GM19372 (cell line): ENCODE data around the gene TMUB2.
"Not testable (repeated sequence)": the region's sequence is repeated elsewhere in the genome, so short reads cannot be mapped to it uniquely, and the experiment has no call there.

Source experiments
- ATAC-seq: cut with Tn5 transposase; IDR thresholded peaks from one replicate; pipeline ENCODE4 v1.9.1; 2021; ENCODE audit warnings: mild to moderate bottlenecking, low read depth, moderate library complexity; ENCODE audit not compliant: unreplicated experiment

TMUB2 gene

DNA sequence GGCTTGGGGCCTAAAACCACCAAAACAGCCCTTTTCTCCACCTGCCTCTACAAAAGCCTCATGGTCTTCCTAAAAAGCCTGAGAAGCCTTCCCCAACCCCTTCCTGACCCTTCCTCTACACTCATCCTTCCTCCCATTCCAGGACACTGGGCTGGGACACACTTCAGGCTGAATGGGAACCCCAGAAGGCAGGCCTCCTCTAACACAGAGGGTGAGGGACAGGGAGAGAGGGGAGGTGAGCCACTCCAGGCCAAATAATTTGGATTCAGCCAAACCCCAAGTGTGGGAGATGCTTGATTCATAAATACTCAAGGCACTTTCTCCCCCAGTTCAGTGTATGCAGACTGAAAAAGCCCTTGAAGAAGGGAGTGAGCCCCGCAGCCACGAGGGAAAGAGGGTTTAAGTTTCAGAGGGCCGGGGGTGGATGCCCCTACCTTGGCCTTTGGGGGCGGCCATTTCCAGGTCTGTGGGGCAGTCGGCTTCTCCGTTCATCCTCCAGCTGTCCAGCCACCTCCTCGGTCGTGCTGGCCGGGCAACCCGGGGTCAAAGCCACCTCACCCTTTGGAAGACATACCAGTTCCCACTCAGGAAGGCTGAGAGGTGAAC is 31.1 kb downstream of the TMUB2 start:
- ATAC-seq = no peak

DNA sequence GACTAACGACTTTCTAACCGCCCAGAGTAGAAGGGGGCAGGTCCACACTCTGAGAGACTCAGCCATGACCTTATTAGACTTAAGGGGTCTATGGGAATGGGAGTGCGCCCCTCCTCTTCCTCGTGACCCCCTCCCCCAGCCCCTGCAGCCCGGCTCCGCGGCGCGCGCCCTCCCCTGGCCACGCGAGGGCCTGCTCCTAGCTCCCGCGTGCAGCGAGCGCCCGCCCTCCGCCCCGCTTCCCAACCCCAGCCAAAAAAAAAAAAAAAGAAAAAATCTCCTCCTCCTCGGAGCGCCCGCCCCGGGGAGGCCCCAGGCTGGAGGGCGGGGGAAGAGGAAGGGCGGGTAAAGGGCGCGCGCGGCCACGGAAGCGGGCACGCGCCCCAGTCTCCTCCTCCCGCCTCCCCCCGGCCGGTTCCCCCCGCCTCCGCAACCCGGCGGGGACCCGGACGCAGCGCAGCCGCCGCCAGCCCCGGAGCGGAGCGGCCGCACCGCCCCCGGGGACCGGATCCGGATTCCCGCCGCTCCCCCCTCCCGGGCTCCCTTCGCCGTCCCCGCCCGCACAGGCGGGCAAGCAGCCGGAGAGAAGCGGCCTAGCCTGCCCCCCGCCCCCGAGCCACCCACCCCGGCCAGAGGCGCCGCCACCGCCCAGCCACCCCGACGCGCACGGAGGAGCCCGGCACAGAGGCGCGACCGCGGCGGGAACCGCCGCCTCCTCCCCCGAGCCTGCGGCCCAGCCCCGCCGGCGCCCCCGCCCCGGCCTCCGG is 31.8 kb downstream of the TMUB2 start:
- peak; percentile 38 for ATAC-seq

DNA sequence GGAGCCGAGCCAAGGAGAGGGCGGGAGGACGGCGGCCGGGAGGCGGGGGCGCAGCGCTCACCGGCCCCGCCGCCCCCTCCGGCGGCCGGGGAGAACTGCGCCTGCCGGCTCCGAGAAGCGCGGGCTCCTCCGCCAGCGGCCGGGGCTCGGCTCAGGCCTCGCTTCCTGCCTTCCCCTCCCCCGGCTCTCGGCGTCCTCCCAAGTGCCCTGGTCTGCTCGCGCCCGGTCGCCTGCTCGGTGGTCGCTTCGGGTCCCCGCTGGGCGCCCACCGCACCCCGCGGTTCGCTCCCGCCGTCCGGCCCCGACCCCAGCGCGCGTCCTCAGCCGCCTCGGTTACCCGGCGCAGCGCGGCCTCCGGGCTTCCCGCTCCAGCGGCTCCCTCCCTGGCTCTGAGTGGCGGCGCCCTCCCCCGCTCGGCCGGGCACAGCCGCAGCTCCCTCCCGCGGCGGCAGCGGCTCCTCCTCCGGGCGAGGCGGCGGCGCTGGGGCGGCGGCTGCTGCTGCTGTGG is 32.4 kb downstream of the TMUB2 start:
- ATAC-seq = peak; percentile 39

DNA sequence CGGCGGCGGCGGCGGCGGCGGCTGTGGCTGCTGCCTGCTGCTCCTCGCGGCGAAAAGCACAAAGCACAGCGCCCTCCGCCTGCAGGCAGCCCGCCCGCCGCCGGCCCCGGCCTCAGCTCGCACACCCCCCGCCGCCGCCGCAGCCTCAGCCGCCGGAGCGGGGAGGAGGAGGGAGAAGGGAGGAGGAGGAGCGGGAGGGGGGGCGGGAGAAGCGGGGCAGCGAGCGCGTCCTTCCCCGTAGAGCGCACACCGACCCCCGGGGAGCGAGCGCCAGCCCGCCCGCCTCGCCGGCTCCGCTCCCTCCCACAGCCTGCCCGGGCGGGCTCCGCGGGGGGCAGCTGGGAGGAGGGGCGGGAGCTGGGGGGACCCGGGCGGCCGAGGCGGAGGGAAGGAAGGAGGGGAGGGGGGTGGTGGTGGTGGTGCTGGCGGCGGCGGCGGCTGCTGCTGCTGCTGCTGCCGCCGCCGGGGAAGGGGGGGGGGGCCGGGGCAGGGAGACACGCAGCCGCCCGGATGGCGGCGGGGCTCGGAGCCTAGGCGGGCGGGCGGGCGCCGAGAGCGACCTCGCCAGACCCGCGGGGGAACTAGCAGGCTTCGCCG is 32.9 kb downstream of the TMUB2 start, which contains the start of gene UBTF:
UBTF (minus strand) TSS at position 60 of the 597 bp plus-strand sequence. CDS start 1,446 bp downstream, outside the sequence.
- ATAC-seq = peak; percentile 15

DNA sequence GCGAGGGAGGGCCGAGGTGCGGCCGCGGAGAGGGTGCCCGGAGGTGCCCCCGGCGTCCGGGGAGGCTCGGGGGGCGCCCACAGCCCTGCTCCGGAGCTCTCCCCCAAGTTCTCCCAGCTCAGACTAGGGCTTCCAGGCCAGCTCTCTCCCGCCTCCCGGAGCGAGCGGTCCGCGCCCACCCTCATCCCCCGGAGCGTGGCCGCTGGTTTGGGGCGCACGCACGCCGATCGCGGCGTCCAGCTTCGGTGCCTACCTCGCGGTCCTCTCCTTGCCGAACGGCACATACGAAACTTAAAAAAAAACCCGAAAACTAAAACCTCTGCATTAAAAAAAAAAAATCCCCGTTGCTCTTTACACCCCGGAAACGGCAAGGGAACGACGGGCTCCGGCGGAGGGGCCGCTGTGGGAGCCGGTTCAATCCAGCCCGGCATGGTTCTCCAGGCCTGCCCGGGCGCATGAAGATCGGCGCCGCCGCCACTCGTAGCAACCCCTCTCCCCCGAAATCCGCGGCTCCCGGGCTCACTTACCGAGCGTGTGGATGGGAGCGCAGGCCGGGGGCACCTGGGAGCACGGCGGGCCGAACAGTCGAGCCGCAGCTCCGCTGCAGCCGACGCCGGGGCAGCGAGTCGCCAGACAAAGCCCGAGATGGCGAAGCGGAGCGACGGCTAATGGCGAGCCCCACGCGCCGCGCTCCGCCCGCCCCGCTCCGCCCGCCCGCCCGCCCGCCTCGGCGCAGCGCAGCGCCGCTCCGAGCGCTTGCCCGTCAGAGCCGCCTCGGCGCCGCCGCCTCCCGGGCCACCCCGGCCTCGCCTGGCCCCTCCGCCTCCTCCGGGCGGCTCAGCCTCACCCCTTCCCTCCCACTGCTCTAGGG is 33.7 kb downstream of the TMUB2 start:
- ATAC-seq = no peak

DNA sequence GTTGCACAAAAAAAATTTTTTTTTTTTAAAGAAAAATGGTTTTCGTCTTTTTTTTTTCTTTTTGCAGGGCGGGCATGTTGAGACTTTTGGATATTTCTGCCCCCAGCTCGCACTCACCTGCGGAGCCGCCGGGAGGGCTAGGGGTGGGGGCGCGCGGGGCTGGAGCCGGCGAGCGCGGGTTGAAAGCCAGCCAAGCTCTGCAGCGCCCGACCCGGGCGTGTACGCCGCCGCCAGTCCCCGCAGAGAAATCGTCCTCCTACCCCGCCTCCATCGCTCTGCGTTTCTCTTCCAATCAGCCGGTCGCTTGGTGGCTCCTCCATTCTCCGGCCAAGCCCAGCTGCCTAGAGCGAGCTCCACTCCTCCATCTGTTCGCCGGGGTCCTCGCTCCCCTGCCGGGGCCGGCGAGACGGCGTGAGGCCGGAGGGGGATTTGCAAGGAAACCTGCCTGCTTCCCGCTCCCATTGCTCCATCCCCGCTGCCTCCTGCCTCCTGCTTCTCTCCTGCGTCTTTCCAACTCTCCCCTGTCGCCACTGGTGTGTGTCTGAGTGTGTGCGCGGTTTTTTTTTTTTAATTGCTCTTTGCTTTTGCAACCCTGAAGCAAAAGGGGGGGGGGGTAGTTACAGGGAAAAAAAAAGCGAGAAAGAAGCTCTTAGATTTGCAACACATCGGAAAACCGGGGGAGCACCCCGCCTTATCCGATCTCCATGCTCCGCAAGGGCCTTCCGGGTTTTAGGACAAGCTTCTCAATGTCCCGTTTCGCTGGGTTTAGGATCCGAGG is 34.5 kb downstream of the TMUB2 start:
- ATAC-seq = no peak

DNA sequence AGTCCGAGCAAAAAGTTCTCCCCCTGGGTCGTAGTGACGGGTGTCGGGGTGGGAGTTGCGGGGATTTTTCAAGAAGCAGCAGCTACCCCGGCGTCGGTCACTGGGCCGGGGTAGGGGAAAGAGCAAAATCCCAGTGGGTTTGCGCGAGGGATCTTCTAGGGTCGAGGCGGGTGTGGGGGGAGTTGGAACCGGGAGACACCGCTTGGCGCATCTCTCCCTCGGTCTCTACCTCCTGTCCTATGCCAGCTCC is 35.0 kb downstream of the TMUB2 start:
- ATAC-seq = no peak

DNA sequence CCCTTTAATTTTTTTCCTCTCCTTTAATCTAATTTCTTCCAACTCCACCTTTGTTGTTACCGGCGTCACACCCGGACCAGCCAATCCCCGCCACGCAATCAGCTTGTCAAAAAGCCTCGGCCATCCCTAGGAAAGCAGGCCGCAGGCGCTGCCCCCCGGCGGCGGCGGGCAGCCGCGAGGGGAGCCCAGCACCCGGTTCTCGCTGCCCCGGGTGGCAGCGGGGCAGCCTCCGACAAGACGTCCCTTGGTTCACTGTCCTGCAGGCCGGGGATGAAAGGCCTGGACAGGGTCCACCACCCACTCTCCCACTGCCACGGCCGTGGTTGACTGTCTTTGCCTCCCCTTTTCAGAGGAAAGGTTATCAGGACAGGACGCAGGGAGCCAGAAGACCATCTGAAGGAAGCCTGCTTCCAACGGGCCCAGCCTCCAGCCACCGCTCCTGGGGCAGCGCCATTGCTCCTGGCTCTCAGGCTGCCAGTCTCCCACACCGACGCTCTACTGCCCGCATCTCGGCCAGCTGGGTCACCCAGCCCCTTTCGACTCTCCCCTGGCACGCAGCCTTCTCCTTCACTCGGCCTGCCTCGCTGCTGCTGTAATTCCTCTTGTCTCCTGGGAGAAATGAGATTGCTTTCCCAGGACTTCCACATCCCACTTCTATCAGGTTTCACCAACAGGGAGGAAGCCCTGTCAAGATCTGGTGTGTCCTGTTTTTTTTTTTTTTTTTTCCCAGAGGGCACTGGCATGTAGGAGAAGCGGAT is 35.5 kb downstream of the TMUB2 start:
- no peak for ATAC-seq

DNA sequence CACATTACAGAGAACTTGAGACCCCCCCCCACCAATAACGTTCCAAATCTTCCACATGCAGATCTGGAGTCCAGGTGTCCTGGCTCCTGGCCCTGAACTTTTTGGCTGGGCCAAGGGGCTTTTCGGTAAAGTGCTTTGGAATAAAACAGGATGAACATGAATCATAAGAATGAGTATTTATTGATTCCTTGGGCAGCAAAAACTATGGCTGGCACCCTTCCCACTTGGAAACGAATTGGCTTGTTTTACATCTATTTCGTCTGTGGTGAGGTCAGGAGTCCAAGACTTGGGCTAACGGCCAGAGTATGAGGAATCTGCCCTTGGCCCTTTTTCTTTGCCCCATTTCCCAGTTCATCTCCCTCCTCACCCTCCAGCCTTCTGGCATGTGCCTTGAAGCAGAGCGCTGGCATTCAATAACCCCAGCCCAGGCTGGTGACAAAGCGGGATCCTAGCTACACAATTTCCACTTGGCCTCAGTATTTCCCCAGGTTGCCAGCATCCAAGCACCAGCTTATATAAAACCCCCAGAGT is 36.8 kb downstream of the TMUB2 start:
- ATAC-seq = no peak

DNA sequence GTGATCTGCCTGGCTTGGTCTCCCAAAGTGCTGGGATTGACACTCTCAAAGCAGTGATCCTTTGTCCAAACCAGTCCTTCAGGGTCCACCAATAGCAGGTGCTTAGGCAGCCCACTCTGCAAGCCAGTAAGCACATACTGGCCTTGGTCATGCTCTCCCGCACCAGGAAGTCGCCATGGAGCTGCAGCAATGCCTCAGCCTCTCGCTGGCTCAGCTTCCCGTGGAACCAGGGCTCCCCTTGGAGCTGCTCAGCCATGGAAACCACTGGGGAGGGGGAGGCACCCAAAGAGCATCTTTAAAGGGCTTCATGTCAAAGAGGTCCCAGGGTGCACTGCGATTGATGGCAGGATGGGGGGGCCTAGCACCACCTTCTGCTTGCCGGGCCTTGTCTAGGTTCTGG is 42.3 kb downstream of the TMUB2 start:
- no peak for ATAC-seq

DNA sequence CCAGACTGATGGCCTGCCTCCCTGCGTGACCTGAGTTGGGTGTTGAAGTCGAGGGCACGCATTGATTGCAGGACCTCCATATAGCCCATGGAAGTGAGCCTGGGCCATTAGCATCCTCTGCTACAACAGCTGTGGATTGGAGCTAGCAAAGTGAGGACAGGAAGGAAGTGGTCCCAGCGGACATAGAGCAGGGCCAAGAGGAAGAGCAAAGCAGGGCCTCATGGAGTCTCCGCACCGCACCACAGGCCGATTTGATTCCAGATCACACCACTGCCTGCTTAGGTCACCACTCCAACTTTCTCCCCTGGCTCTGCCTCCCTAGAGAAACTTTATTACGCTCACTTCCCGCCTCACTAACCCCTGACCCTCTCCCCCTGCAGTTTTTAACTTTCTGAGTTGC is 43.4 kb downstream of the TMUB2 start:
- ATAC-seq = no peak

DNA sequence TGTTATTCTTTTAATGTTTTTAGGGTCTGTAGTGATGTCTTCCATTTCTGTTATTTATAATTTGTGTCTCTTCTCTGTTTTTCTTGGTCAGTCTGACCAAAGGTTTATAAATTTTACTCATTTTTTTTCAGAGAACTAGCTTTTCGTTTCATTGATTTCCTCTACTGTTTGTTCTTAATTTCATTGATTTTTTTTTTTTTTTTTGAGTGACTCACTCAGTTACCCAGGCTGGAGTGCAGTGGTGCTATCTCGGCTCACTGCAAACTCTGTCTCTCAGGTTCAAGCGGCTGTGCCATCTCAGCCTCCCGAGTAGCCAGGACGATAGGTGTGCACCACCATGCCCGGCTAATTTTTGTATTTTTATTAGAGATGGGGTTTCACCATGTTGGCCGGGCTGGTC is 45.3 kb downstream of the TMUB2 start:
- ATAC-seq = no peak

DNA sequence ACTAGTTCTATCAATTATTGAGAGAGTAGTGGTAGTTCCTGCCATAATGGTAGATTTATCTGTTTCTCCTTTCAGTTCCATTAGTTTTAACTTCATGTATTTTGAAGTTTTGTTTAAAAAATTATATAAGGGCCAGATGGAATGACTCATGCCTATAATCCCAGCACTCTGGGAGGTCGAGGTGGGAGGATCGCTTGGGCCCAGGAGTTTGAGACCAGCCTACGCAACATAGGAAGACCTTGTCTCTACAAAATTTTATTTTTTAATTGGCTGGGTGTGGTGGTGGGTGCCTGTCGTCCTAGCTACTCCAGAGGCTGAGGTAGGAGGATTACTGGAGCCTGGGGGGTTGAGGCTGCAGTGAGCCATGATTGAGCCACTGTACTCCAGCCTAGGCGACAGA is 46.8 kb downstream of the TMUB2 start:
- no peak for ATAC-seq

DNA sequence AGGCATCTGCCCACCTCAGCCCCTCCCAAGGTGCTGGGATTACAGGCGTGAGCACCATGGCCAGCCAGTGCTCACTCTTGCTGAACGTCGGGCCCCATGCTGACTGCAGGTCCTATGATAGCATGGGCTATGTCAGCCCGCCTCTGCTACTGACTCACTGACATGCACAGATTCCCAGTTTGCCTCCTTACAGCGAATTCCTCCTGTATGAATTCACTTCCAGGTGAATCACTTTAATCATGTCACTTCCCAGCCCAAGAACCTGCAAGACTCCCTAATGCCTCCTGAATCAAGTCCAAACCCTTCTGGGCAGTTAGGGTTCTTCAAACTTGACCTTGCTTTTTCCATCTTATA is 48.8 kb downstream of the TMUB2 start:
- no peak for ATAC-seq

DNA sequence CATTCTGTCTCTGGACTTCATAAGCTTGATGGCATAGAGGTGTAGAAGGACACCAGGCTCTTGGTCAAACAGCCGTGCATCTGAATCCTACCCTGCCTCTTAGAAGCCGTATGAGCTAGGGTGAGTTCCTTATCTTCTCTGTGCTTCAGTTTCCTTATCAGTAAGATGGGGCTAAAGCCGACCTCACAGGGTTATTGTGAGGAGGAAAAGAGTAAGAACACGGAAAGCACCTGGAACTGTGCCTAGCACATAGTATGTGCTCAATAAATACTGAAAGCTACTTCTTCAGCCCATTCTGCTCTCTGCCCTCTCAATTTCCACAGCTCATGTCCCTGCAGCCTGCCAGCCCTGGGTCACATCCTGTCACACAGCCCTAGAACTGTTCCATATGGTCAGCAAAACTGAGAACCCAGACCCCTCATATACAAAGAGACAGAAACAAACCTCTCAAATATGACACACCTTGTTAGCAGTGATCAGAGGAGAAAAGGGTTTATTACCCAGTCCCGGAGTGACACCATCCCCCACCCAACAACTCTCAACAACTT is 49.7 kb downstream of the TMUB2 start:
- no peak for ATAC-seq

DNA sequence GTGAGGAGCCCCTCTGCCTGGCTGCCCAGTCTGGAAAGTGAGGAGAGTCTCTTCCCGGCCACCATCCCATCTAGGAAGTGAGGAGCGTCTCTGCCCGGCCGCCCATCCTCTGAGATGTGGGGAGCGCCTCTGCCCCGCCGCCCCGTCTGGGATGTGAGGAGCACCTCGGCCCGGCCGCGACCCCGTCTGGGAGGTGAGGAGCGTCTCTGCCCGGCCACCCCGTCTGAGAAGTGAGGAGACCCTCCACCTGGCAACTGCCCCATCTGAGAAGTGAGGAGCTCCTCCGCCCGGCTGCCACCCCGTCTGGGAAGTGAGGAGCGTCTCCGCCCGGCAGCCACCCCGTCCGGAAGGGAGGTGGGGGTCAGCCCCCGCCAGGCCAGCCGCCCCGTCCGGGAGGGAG is 51.1 kb downstream of the TMUB2 start:
- not testable (repeated sequence) for ATAC-seq

DNA sequence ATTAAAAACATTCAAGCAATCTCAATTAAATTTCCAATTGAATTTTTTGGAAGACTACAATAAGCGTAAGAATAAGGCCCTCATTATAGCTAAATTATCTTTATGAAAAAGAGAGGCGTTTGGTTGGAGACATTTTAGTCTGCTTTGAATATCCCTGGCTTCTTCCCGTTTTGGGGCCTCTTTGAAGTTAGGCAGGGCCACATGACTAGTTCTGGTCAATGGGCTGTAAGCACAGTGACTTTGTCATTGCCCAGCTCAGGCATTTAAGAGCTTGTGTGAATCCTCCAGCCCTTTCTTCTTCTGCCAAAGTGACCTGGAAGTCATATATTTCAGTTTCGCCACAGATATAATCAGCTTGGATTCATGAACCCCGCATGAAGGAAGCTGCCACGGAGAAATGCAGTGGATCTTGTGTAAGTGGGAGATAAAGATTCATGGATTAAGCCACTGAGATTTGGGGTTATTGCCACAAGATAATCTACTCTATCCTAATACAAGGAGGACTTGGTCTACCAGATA is 54.4 kb downstream of the TMUB2 start:
- ATAC-seq = no peak
